ENCODE results near the gene SEPTIN12. TPM values are rescaled to one million over a fixed set of nuclear protein-coding genes. Genes with fewer than 3 reads are reported as not detected.

The SEPTIN12 gene
- total and polyA plus RNA-seq, 2 experiments from 2014 or later, result not detected

DNA sequence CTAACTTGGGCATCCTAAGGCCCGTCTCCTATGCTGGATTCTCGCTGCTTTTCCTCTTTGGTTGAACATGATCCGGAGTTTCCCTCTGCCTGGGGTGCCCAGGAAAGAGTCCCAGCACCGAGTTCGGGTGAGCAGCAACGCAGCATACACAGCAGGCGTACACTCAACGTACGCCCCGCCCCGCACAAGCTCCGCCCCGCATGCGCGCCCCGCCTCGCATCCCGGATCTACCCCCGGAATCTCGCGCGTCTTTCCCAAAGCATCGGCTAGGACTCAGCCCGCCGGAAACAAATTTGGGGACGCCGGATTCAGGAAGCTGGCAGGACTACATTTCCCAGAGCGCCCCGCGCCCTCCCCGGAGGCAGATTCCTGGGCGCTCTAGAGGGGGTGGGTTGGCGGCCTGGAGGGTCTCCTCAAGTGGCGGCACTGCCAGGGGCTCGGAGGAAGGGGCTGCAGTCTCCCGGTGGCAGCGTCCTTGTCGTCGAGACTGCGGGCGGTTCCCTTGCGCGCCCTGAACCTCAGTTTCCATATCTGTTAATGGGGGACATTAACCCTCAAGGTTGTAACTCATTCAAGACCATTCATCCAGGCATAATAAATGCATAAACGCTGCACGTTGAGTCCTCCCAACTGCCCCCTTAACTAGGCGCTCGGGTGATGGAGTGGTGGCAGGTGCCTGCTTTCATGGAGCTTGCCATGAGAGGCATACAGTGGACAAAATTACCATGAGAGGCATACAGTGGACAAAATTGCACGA is 19.4 kb downstream of the SEPTIN12 start:
- peak overlapping the region; percentile 89 for H3K4me2 ChIP-seq
- Mint-ChIP-seq H3K4me1 (peaks cover 23% of the 10 kb centered on the region), H3K36me3 (ENCODE audit: low read depth) (peaks cover 15% of the 10 kb centered on the region), H3K9me3 (no peaks in the 10 kb centered on the region), H3K27me3 (ENCODE audit: insufficient read depth, low read depth, poor library complexity) (peaks cover 13% of the 10 kb centered on the region), H3K27ac (peak overlapping the region; percentile 88), H3K4me3 (peak overlapping the region; percentile 80)
- DNase-seq (ENCODE audit: low spot score), result peak; percentile 99
- H3K4me3 ChIP-seq, result peak overlapping the region; percentile 94
- peaks cover 17% of the 10 kb centered on the region for H3K79me2 ChIP-seq (replicated peaks; ENCODE audit: insufficient read depth)
- ATAC-seq, result peak; percentile 72
- no peaks in the 10 kb centered on the region for H4K20me1 ChIP-seq (replicated peaks; ENCODE audit: insufficient read depth)
- no peaks in the 10 kb centered on the region for H3K36me3 ChIP-seq (ENCODE audit: insufficient read depth)
- TF ChIP-seq POLR2AphosphoS5 (IDR thresholded peaks at IDR 0.05; ENCODE audit: low read depth) (peak; percentile 81), STAT1 (IDR thresholded peaks at IDR 0.05; ENCODE audit: unreplicated experiment) (no peak), CREB1 (CRISPR knock-in tag; IDR thresholded peaks at IDR 0.05; ENCODE audit: low read depth) (peak; percentile 57), NANOG (IDR thresholded peaks at IDR 0.05; ENCODE audit: borderline replicate concordance) (no peak)
- TF ChIP-seq, protein P1, sequence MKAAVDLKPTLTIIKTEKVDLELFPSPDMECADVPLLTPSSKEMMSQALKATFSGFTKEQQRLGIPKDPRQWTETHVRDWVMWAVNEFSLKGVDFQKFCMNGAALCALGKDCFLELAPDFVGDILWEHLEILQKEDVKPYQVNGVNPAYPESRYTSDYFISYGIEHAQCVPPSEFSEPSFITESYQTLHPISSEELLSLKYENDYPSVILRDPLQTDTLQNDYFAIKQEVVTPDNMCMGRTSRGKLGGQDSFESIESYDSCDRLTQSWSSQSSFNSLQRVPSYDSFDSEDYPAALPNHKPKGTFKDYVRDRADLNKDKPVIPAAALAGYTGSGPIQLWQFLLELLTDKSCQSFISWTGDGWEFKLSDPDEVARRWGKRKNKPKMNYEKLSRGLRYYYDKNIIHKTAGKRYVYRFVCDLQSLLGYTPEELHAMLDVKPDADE (IDR thresholded peaks at IDR 0.05), result peak; percentile 92
- no peaks in the 10 kb centered on the region for H3K27me3 ChIP-seq (ENCODE audit: insufficient read depth)
- peaks cover 19% of the 10 kb centered on the region for H3K4me1 ChIP-seq (ENCODE audit: insufficient read depth)
- H2AFZ ChIP-seq, result peak overlapping the region; percentile 90
- H3F3A ChIP-seq (replicated peaks; ENCODE audit: low read depth), result peaks cover 17% of the 10 kb centered on the region; the same call in 1 of the 2 replicates
- H3K9me2 ChIP-seq (ENCODE audit: insufficient read depth), result no peaks in the 10 kb centered on the region
- peak overlapping the region; percentile 98; the same call in 1 of the 2 replicates for H3K27ac ChIP-seq (ENCODE audit: low read depth)

DNA sequence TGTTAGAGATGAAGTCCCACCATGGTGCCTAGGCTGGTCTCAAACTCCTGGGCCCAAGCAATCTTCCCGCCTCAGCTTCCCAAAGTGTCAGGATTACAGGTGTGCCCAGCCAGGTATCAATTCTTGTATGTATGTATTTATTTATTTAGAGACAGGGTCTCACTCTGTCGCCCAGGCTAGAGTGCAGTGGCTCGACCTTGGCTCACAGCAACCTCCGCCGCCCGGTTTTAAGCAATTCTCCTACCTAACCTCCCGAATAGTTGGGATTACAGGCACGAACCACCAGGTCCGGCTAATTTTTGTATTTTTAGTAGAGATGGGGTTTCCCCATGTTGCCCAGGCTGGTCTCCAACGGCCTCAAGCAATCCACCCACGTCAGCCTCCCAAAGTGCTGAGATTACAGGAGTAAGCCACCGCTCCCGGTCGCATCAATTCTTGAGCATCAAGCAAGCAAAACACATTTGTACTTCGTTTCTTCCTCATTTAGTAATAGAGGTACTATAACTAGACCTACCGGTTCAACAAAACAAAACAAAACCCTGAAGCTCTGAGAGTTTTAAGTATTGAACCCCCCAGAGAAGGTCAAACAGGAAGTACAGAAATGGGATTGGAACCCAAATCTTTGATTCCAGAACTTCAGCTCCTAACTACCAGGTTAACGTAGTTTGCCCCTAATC is 20.1 kb downstream of the SEPTIN12 start:
- ATAC-seq, result no peak
- H2AFZ ChIP-seq, result peak overlapping the region; percentile 80
- peak overlapping the region; percentile 98 for H3K27ac ChIP-seq (ENCODE audit: low read depth)
- no peak for TF ChIP-seq CREB1 (CRISPR knock-in tag; IDR thresholded peaks at IDR 0.05; ENCODE audit: low read depth)
- no peak for TF ChIP-seq EZH2 (IDR thresholded peaks at IDR 0.05; ENCODE audit: low read depth, unreplicated experiment)
- no peak for TF ChIP-seq STAT1 (IDR thresholded peaks at IDR 0.05; ENCODE audit: unreplicated experiment)
- TF ChIP-seq EZH2phosphoT487 (IDR thresholded peaks at IDR 0.05; ENCODE audit: unreplicated experiment), result no peak
- TF ChIP-seq NANOG (IDR thresholded peaks at IDR 0.05; ENCODE audit: borderline replicate concordance), result no peak
- TF ChIP-seq ZNF114 (CRISPR knock-in tag; IDR thresholded peaks at IDR 0.05), result no peak
- TF ChIP-seq, protein P2, sequence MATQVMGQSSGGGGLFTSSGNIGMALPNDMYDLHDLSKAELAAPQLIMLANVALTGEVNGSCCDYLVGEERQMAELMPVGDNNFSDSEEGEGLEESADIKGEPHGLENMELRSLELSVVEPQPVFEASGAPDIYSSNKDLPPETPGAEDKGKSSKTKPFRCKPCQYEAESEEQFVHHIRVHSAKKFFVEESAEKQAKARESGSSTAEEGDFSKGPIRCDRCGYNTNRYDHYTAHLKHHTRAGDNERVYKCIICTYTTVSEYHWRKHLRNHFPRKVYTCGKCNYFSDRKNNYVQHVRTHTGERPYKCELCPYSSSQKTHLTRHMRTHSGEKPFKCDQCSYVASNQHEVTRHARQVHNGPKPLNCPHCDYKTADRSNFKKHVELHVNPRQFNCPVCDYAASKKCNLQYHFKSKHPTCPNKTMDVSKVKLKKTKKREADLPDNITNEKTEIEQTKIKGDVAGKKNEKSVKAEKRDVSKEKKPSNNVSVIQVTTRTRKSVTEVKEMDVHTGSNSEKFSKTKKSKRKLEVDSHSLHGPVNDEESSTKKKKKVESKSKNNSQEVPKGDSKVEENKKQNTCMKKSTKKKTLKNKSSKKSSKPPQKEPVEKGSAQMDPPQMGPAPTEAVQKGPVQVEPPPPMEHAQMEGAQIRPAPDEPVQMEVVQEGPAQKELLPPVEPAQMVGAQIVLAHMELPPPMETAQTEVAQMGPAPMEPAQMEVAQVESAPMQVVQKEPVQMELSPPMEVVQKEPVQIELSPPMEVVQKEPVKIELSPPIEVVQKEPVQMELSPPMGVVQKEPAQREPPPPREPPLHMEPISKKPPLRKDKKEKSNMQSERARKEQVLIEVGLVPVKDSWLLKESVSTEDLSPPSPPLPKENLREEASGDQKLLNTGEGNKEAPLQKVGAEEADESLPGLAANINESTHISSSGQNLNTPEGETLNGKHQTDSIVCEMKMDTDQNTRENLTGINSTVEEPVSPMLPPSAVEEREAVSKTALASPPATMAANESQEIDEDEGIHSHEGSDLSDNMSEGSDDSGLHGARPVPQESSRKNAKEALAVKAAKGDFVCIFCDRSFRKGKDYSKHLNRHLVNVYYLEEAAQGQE (IDR thresholded peaks at IDR 0.05; ENCODE audit: unreplicated experiment), result no peak

More for the DNA sequence above, 20.1 kb downstream of the SEPTIN12 start:
- Mint-ChIP-seq H3K4me3 (peak overlapping the region; percentile 80), H3K9me3 (no peaks in the 10 kb centered on the region), H3K4me1 (peaks cover 23% of the 10 kb centered on the region), H3K36me3 (ENCODE audit: low read depth) (peaks cover 22% of the 10 kb centered on the region), H3K27me3 (ENCODE audit: insufficient read depth, low read depth, poor library complexity) (peaks cover 13% of the 10 kb centered on the region), H3K27ac (peak overlapping the region; percentile 88)
- Histone ChIP-seq H4K20me1 (replicated peaks; ENCODE audit: insufficient read depth) (no peaks in the 10 kb centered on the region), H3K27me3 (ENCODE audit: insufficient read depth) (no peaks in the 10 kb centered on the region), H3K79me2 (replicated peaks; ENCODE audit: insufficient read depth) (peaks cover 17% of the 10 kb centered on the region), H3F3A (replicated peaks; ENCODE audit: low read depth) (peaks cover 17% of the 10 kb centered on the region; the same call in 1 of the 2 replicates), H3K36me3 (ENCODE audit: insufficient read depth) (no peaks in the 10 kb centered on the region), H3K4me3 (peak overlapping the region; percentile 94), H3K4me2 (peak overlapping the region; percentile 79), H3K9me2 (ENCODE audit: insufficient read depth) (no peaks in the 10 kb centered on the region), H3K4me1 (ENCODE audit: insufficient read depth) (peaks cover 19% of the 10 kb centered on the region)
- no peak for DNase-seq (ENCODE audit: low spot score)
